Measurements from ENCODE around the gene RNASEL. TPM values are rescaled to one million over a fixed set of nuclear protein-coding genes. Genes with fewer than 3 reads are reported as not detected.

RNASEL gene
- total RNA-seq, 4 donors from 2014 or later: 6.5 to 14.5 (median 10.6) TPM

DNA sequence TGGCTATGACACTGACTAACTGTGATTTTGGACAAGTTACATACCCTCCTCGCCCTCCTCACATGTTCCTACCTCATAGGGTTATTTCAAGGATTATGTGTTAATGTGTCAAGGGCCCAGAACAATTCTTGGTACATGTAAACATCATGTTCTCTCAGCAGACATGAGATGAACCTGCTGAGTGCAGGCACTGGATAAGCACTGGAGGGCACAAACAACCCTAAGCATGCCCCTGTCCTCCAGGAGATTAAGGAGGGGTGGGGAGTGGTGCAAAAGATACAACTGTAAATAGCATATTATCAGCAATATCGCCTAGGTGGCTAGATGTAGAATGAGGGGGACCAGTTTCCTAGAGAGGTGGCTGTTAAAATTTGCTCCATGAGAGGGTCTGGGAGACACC is 32.9 kb upstream of the RNASEL start:
- H3K4me3 ChIP-seq: no peak overlapping the region
- H3K36me3 ChIP-seq: no peaks in the 10 kb centered on the region
- H3K27ac ChIP-seq: no peak overlapping the region
- no peaks in the 10 kb centered on the region for H3K27me3 ChIP-seq
- peaks cover 0 to 35% (median 0%) of the 10 kb centered on the region in 3 donors for H3K4me1 ChIP-seq
- no peak for ATAC-seq
- 100% methylated on average over 2 of the region's 2 CpGs; no CpG with 5 or more reads in 1 of the 2 donors for WGBS, 2 donors (ENCODE audit: low coverage in 1 of 2)
- H3K9me3 ChIP-seq: no peaks in the 10 kb centered on the region
- no peak for TF ChIP-seq POLR2A (IDR thresholded peaks at IDR 0.05)
- TF ChIP-seq, protein P1, sequence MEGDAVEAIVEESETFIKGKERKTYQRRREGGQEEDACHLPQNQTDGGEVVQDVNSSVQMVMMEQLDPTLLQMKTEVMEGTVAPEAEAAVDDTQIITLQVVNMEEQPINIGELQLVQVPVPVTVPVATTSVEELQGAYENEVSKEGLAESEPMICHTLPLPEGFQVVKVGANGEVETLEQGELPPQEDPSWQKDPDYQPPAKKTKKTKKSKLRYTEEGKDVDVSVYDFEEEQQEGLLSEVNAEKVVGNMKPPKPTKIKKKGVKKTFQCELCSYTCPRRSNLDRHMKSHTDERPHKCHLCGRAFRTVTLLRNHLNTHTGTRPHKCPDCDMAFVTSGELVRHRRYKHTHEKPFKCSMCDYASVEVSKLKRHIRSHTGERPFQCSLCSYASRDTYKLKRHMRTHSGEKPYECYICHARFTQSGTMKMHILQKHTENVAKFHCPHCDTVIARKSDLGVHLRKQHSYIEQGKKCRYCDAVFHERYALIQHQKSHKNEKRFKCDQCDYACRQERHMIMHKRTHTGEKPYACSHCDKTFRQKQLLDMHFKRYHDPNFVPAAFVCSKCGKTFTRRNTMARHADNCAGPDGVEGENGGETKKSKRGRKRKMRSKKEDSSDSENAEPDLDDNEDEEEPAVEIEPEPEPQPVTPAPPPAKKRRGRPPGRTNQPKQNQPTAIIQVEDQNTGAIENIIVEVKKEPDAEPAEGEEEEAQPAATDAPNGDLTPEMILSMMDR (IDR thresholded peaks at IDR 0.05): no peak
- TF ChIP-seq POLR2AphosphoS5 (IDR thresholded peaks at IDR 0.05): no peak
- no peak for TF ChIP-seq EP300 (IDR thresholded peaks at IDR 0.05)

DNA sequence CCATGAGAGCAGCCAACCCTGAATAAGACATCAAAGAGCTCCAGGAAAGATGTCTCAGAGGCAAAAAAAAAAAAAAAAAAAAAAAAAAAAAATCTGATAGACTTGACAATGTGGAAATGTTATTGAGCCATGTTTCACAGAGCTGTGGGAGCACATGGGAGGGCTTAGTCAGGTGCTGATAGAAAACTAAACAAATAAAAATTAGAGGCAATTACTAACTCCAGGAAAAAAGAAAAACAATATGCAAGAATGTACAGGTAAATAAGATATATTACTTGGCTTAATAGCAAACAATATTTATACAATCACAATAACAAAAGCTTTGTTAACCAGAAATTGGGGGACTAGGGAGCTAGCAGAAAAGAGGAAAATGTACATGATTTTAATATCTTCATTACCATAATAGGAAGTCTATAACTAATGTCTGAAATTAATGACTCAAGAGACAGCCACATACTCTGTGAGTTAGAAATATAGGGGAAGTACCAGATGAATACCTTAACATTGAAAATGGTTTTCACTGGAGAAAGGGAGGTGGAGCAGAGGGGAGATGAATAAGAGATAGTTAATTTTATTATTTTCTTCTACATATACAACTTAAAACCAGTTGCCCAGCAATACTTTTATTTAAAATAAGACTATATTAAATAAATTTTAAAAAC is 32.0 kb upstream of the RNASEL start:
- no peak for ATAC-seq
- Histone ChIP-seq H3K4me1 (peaks cover 0 to 35% (median 4%) of the 10 kb centered on the region in 3 donors), H3K36me3 (no peaks in the 10 kb centered on the region), H3K27me3 (no peaks in the 10 kb centered on the region), H3K27ac (no peak overlapping the region), H3K4me3 (no peak overlapping the region), H3K9me3 (no peaks in the 10 kb centered on the region)
- TF ChIP-seq POLR2A (IDR thresholded peaks at IDR 0.05): no peak
- TF ChIP-seq POLR2AphosphoS5 (IDR thresholded peaks at IDR 0.05): no peak
- no peak for TF ChIP-seq EP300 (IDR thresholded peaks at IDR 0.05)
- TF ChIP-seq, protein P1 (IDR thresholded peaks at IDR 0.05): no peak

DNA sequence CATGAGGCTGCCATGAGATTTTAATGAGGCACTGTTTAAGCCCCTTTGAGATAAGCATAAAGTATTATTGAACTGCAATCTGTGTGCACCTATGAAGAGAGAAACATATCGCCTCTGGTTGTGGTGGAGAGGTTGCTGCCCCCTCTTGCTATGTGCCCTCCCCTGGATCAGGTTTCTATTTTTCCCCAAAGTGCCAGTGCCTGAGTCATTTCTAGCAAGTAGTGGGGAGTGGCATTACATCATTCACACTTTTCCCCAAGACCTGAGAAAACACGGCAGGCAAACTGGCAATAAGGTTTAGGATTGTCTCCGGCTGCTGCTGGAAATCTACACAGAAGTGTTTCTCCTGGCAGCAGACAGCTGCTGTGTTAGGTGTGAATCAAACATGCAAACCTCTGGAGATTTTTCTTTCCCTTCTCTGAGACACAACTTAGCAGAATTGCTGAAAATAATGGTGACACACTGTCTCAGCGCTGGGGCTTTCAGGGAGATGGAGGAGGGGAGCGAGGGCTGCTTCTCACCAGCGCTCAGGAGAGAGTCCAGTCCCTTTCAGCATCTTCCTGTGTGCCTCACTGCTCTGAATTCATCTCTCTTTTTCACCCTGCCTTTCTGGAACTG is 28.8 kb upstream of the RNASEL start:
- no peak for ATAC-seq

DNA sequence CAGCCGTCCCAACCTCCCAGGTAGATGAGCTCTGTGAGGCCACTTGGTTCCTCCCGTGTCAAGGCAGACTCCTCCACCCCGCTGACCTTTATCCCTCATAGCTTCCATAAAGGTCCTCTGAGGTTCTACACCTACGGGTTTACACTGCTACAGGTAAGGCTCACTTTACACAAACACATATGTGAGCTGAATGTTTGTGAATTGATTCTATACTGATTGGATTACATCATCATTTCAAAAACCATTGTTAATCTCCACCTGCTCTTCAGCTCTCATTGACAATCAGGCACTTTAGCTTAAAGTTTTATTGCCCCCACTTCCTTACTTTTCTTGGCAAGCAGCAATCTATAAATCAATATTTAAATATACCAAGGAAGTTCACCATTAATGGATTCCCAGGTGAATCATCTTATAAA is 28.0 kb upstream of the RNASEL start:
- no peaks in the 10 kb centered on the region for H3K36me3 ChIP-seq
- H3K27ac ChIP-seq: peak overlapping the region in 1 of 4 donors; percentile 94
- H3K9me3 ChIP-seq: no peaks in the 10 kb centered on the region
- TF ChIP-seq EP300 (IDR thresholded peaks at IDR 0.05): no peak
- TF ChIP-seq POLR2AphosphoS5 (IDR thresholded peaks at IDR 0.05): no peak
- TF ChIP-seq, protein P1 (IDR thresholded peaks at IDR 0.05): no peak
- TF ChIP-seq POLR2A (IDR thresholded peaks at IDR 0.05): no peak
- no peak for ATAC-seq
- no peaks in the 10 kb centered on the region for H3K27me3 ChIP-seq
- peaks cover 0 to 34% (median 9%) of the 10 kb centered on the region in 3 donors for H3K4me1 ChIP-seq
- H3K4me3 ChIP-seq: no peak overlapping the region
- WGBS, 2 donors (ENCODE audit: low coverage in 1 of 2): 74 to 76% methylated on average over 2 to 3 of the region's 4 CpGs

More for the DNA sequence above, 28.8 kb upstream of the RNASEL start:
- Histone ChIP-seq H3K4me3 (no peak overlapping the region), H3K36me3 (no peaks in the 10 kb centered on the region), H3K9me3 (no peaks in the 10 kb centered on the region), H3K27ac (peak overlapping the region in 3 of 4 donors; percentile 33 to 53 (median 40)), H3K4me1 (peaks cover 0 to 38% (median 9%) of the 10 kb centered on the region in 3 donors), H3K27me3 (no peaks in the 10 kb centered on the region)
- no peak for TF ChIP-seq EP300 (IDR thresholded peaks at IDR 0.05)
- TF ChIP-seq POLR2A (IDR thresholded peaks at IDR 0.05): no peak
- TF ChIP-seq, protein P1 (IDR thresholded peaks at IDR 0.05): no peak
- TF ChIP-seq POLR2AphosphoS5 (IDR thresholded peaks at IDR 0.05): no peak
- 45 to 56% methylated on average over 2 to 6 of the region's 6 CpGs for WGBS, 2 donors (ENCODE audit: low coverage in 1 of 2)

Measured in gastroesophageal sphincter (tissue), 4 donors.